CD14-positive monocyte (primary cell): ENCODE results near the gene TSC22D1. TPM values are rescaled to one million over a fixed set of nuclear protein-coding genes. Genes with fewer than 3 reads are reported as not detected.

Experiments
- DNase-seq, 3 donors: peaks; one replicate each; pipeline ENCODE4 v3.0.0-alpha.2; 2011 to 2022
- H2AFZ ChIP-seq: 2 replicates; pipeline ENCODE4 v1.6.0; 2012; ENCODE audit warnings: mild to moderate bottlenecking, low read depth, low read length, inconsistent platforms; ENCODE audit not compliant: insufficient read depth, poor library complexity, severe bottlenecking
- H3K27ac ChIP-seq, 2 donors: 1 replicate in 1 of 2; 2 replicates in 1 of 2; pipeline ENCODE4 v1.5.1; 2012 to 2013; ENCODE audit warnings: low read length in 2 of 2, control low read depth in 1 of 2, inconsistent platforms in 1 of 2, low read depth in 1 of 2, mild to moderate bottlenecking in 1 of 2
- H3K27me3 ChIP-seq, 2 donors: one replicate each; pipeline versions ENCODE4 v1.6.0 to v1.6.1; 2011 to 2013; ENCODE audit warnings: low read length in 2 of 2; ENCODE audit not compliant: control insufficient read depth in 2 of 2, insufficient read depth in 2 of 2
- H3K36me3 ChIP-seq, 2 donors: replicated peaks in 1 of 2; 1 replicate in 1 of 2; 2 replicates in 1 of 2; pipeline versions ENCODE4 v1.5.1 to v1.6.1; 2012 to 2013; ENCODE audit warnings: low read length in 2 of 2, control low read depth in 1 of 2, inconsistent platforms in 1 of 2, mild to moderate bottlenecking in 1 of 2; ENCODE audit not compliant: insufficient read depth in 2 of 2, control insufficient read depth in 1 of 2
- H3K4me1 ChIP-seq, 2 donors: 1 replicate in 1 of 2; 2 replicates in 1 of 2; pipeline versions ENCODE4 v1.5.1 to v1.6.1; 2012 to 2013; ENCODE audit warnings: low read length in 2 of 2, control low read depth in 1 of 2, inconsistent platforms in 1 of 2, mild to moderate bottlenecking in 1 of 2, moderate library complexity in 1 of 2; ENCODE audit not compliant: insufficient read depth in 2 of 2, control insufficient read depth in 1 of 2
- H3K4me2 ChIP-seq: replicated peaks from 2 replicates; pipeline ENCODE3; 2012; ENCODE audit warnings: low read length, moderate library complexity, mild to moderate bottlenecking; ENCODE audit not compliant: poor library complexity, severe bottlenecking; ENCODE audit errors: extremely low read depth
- H3K4me3 ChIP-seq, 3 experiments: fragments of 200-600 bp in 1 of 3; sonication (generic) in 1 of 3; replicated peaks in 1 of 3; 1 replicate in 2 of 3; 2 replicates in 1 of 3; pipeline ENCODE4 v1.5.1; 2011 to 2013; ENCODE audit warnings: low read length in 3 of 3, mild to moderate bottlenecking in 3 of 3, control low read depth in 2 of 3, low read depth in 2 of 3, inconsistent platforms in 1 of 3, moderate library complexity in 1 of 3
- H3K79me2 ChIP-seq: 2 replicates; pipeline ENCODE4 v1.6.0; 2012; ENCODE audit warnings: mild to moderate bottlenecking, control low read depth, inconsistent platforms, low read length, moderate library complexity; ENCODE audit not compliant: insufficient read depth
- H3K9ac ChIP-seq: 2 replicates; pipeline ENCODE4 v1.6.0; 2017; ENCODE audit warnings: low read length, mild to moderate bottlenecking; ENCODE audit not compliant: insufficient read depth, poor library complexity, severe bottlenecking
- H3K9me3 ChIP-seq, 2 donors: replicated peaks in 1 of 2; 1 replicate in 1 of 2; 2 replicates in 1 of 2; pipeline versions ENCODE4 v1.5.1 to v1.6.1; 2012 to 2013; ENCODE audit warnings: low read length in 2 of 2, control low read depth in 1 of 2; ENCODE audit not compliant: control insufficient read depth in 1 of 2, insufficient read depth in 1 of 2
- H4K20me1 ChIP-seq: 2 replicates; pipeline ENCODE4 v1.6.0; 2012; ENCODE audit warnings: mild to moderate bottlenecking, low read length, control low read depth, moderate library complexity; ENCODE audit not compliant: insufficient read depth
- H3K27ac Mint-ChIP-seq, 7 donors: one replicate each; pipeline ENCODE4 v1.8.0; 2020; ENCODE audit warnings: mild to moderate bottlenecking in 7 of 7, mixed read lengths in 7 of 7, moderate library complexity in 6 of 7, inconsistent platforms in 2 of 7
- H3K27me3 Mint-ChIP-seq, 3 donors: one replicate each; pipeline ENCODE4 v1.8.0; 2021 to 2022; ENCODE audit warnings: low read depth in 3 of 3, mild to moderate bottlenecking in 3 of 3, mixed read lengths in 3 of 3, moderate library complexity in 3 of 3, inconsistent platforms in 1 of 3
- H3K36me3 Mint-ChIP-seq, 2 donors: one replicate each; pipeline ENCODE4 v1.8.0; 2020; ENCODE audit warnings: mixed read lengths in 2 of 2, inconsistent platforms in 1 of 2, mild to moderate bottlenecking in 1 of 2
- H3K4me1 Mint-ChIP-seq: one replicate; pipeline ENCODE4 v1.8.0; 2020; ENCODE audit warnings: mild to moderate bottlenecking, mixed read lengths
- H3K4me3 Mint-ChIP-seq, 2 donors: one replicate each; pipeline ENCODE4 v1.8.0; 2020; ENCODE audit warnings: mild to moderate bottlenecking in 2 of 2, mixed read lengths in 2 of 2, moderate library complexity in 1 of 2
- H3K9me3 Mint-ChIP-seq, 7 donors: one replicate each; pipeline ENCODE4 v1.8.0; 2020 to 2022; ENCODE audit warnings: mixed read lengths in 7 of 7, mild to moderate bottlenecking in 6 of 7, moderate library complexity in 6 of 7, inconsistent platforms in 2 of 7
- CTCF ChIP-seq: fragments of 200-600 bp; IDR thresholded peaks from one replicate; pipeline ENCODE4 v1.8.0; 2022; ENCODE audit warnings: antibody characterized with exemption, mild to moderate bottlenecking
- WGBS: methylation state at CpG from one replicate; pipeline ENCODE4 v1.1.5; 2013; ENCODE audit warnings: missing lambda C conversion rate; ENCODE audit not compliant: insufficient coverage; 5-methylcytosine and 5-hydroxymethylcytosine counted together
- intact Hi-C, 2 donors: fragments of 100-400 bp; cut with micrococcal nuclease; formaldehyde crosslinking; loops; one replicate each; pipeline versions ENCODE4 v1.15.0 to v1.15.1; 2023
- polyA plus RNA-seq, 3 donors: library from polyadenylated mRNA; depleted of rRNA in 1 of 3; unstranded in 2 of 3; stranded (reverse) in 1 of 3; fragments of 300-500 nt in 2 of 3; fragments of >200 nt in 1 of 3; fragmentation: Illumina TruSeq in 2 of 3; gene quantifications; 1 replicate in 2 of 3; 2 replicates in 1 of 3; pipeline ENCODE4 v1.2.3, GENCODE V29; 2012 to 2021

TSC22D1 gene
- polyA plus RNA-seq, 3 donors, result 1.9 to 10.4 (median 3.1) TPM

GRCh38 chr13:44422755-44423643 is 153.1 kb downstream of the TSC22D1 start:
- H3K4me1 ChIP-seq, result no peaks in the 10 kb centered on the region
- WGBS, result 54% methylated on average over 11 of the region's 15 CpGs
- no peak overlapping the region for H3K27ac ChIP-seq
- no peaks in the 10 kb centered on the region for H3K27me3 ChIP-seq
- no peaks in the 10 kb centered on the region for H3K36me3 Mint-ChIP-seq
- no peak overlapping the region for H3K4me3 Mint-ChIP-seq
- intact Hi-C loops, result no loop called here
- no peak overlapping the region for H3K9ac ChIP-seq
- H3K9me3 Mint-ChIP-seq, result peaks cover 0 to 2% (median 0%) of the 10 kb centered on the region in 7 donors
- no peak overlapping the region for H3K4me2 ChIP-seq
- no peak for DNase-seq
- TF ChIP-seq CTCF, result no peak
- no peak overlapping the region for H2AFZ ChIP-seq
- H3K27me3 Mint-ChIP-seq, result peaks cover 0 to 4% (median 3%) of the 10 kb centered on the region in 3 donors
- no peaks in the 10 kb centered on the region for H4K20me1 ChIP-seq
- H3K27ac Mint-ChIP-seq, result peak overlapping the region in 2 of 7 donors; percentile 4 to 15
- H3K79me2 ChIP-seq, result no peaks in the 10 kb centered on the region
- H3K4me3 ChIP-seq, result no peak overlapping the region
- H3K36me3 ChIP-seq, result no peaks in the 10 kb centered on the region
- no peaks in the 10 kb centered on the region for H3K9me3 ChIP-seq
- peaks cover 2% of the 10 kb centered on the region for H3K4me1 Mint-ChIP-seq

GRCh38 chr13:44421853-44422525 is 154.1 kb downstream of the TSC22D1 start:
- no peaks in the 10 kb centered on the region for H3K4me1 ChIP-seq
- no peak overlapping the region for H3K4me3 ChIP-seq
- Mint-ChIP-seq H3K27me3 (peaks cover 0 to 4% (median 3%) of the 10 kb centered on the region in 3 donors), H3K9me3 (peaks cover 0 to 2% (median 0%) of the 10 kb centered on the region in 7 donors), H3K36me3 (no peaks in the 10 kb centered on the region), H3K27ac (no peak overlapping the region), H3K4me1 (peaks cover 7% of the 10 kb centered on the region), H3K4me3 (no peak overlapping the region)
- no peaks in the 10 kb centered on the region for H3K27me3 ChIP-seq
- no peak overlapping the region for H2AFZ ChIP-seq
- TF ChIP-seq CTCF, result no peak
- 100% methylated on average over 1 of the region's 2 CpGs for WGBS
- H3K4me2 ChIP-seq, result no peak overlapping the region
- H3K9me3 ChIP-seq, result no peaks in the 10 kb centered on the region
- H3K27ac ChIP-seq, result no peak overlapping the region
- no peaks in the 10 kb centered on the region for H3K79me2 ChIP-seq
- H3K36me3 ChIP-seq, result no peaks in the 10 kb centered on the region
- no peak overlapping the region for H3K9ac ChIP-seq
- no peaks in the 10 kb centered on the region for H4K20me1 ChIP-seq
- no peak for DNase-seq
- intact Hi-C loops, result no loop called here
